HepG2 (cell line): ENCODE data around the gene MGAT1. TPM values are rescaled to one million over a fixed set of nuclear protein-coding genes. Genes with fewer than 3 reads are reported as not detected.

ENCODE experiments used
- CREB3 ChIP-seq: sonication (generic); formaldehyde crosslinking; IDR thresholded peaks from 2 replicates; pipeline ENCODE4 v1.5.0; 2020; ENCODE audit warnings: missing genetic modification reagents
- FOXK1 ChIP-seq: sonication (generic); formaldehyde crosslinking; IDR thresholded peaks from 2 replicates; pipeline ENCODE4 v1.4.0; 2020; ENCODE audit warnings: low read depth, missing genetic modification reagents, borderline replicate concordance
- FOXK2 ChIP-seq: fragments of 450-650 bp; IDR thresholded peaks from 2 replicates; pipeline ENCODE4 v1.6.1; 2016
- HCFC1 ChIP-seq: fragments of 150-350 bp; IDR thresholded peaks from 2 replicates; pipeline ENCODE4 v1.6.1; 2014; ENCODE audit warnings: low read depth, low read length
- HNF4A ChIP-seq: sonication (generic); formaldehyde crosslinking; IDR thresholded peaks from 2 replicates; pipeline ENCODE4 v1.4.0; 2020; ENCODE audit warnings: missing genetic modification reagents
- HNRNPH1 ChIP-seq: fragments of 200-400 bp; formaldehyde crosslinking; optimal IDR thresholded peaks from 2 replicates; pipeline ENCODE3; 2017; ENCODE audit warnings: mild to moderate bottlenecking, low read depth, low read length
- KMT2A ChIP-seq: sonication (generic); formaldehyde crosslinking; IDR thresholded peaks from 2 replicates; pipeline ENCODE4 v1.4.0; 2020; ENCODE audit warnings: missing genetic modification reagents
- THAP8 ChIP-seq: sonication (generic); formaldehyde crosslinking; IDR thresholded peaks from 2 replicates; pipeline ENCODE4 v1.5.1; 2020; ENCODE audit warnings: missing genetic modification reagents, mild to moderate bottlenecking, borderline replicate concordance
- TRIM24 ChIP-seq: sonication (generic); formaldehyde crosslinking; IDR thresholded peaks from 2 replicates; pipeline ENCODE4 v1.8.0; 2022; ENCODE audit warnings: mild to moderate bottlenecking, missing genetic modification reagents
- WIZ ChIP-seq: sonication (generic); formaldehyde crosslinking; IDR thresholded peaks from 2 replicates; pipeline ENCODE4 v1.5.1; 2020; ENCODE audit warnings: mild to moderate bottlenecking, missing genetic modification reagents
- ZGPAT ChIP-seq: IDR thresholded peaks from 2 replicates; pipeline ENCODE4 v1.6.1; 2016; ENCODE audit warnings: mild to moderate bottlenecking
- ZNF136 ChIP-seq: sonication (generic); formaldehyde crosslinking; IDR thresholded peaks from 2 replicates; pipeline ENCODE4 v1.8.1; 2022; ENCODE audit warnings: low read depth, mild to moderate bottlenecking, moderate library complexity, missing genetic modification reagents
- ZNF235 ChIP-seq: sonication (generic); formaldehyde crosslinking; IDR thresholded peaks from 2 replicates; pipeline ENCODE4 v1.8.1; 2023; ENCODE audit warnings: mild to moderate bottlenecking, missing genetic modification reagents, borderline replicate concordance
- polyA plus RNA-seq, 8 experiments: library from polyadenylated mRNA; depleted of rRNA in 3 of 8; stranded (reverse) in 7 of 8; unstranded in 1 of 8; fragments of >200 nt; fragmentation: Illumina TruSeq in 4 of 8; extraction: Trizol in 4 of 8; gene quantifications; 2 replicates each; pipeline versions ENCODE4 v1.2.1 to v1.2.3, GENCODE V29; 2011 to 2016; ENCODE audit warnings: low read depth in 4 of 8, missing spikeins in 1 of 8, mixed read lengths in 1 of 8; ENCODE audit not compliant: insufficient read depth in 1 of 8
- total RNA-seq, 5 experiments: library from RNA; depleted of rRNA; stranded (reverse); fragments of >200 nt; fragmentation: Illumina TruSeq; extraction: Trizol; gene quantifications; 2 replicates each; pipeline ENCODE4 v1.2.3, GENCODE V29; 2016; ENCODE audit warnings: low read depth in 1 of 5
- TF ChIP-seq, protein P1 (sequence below): sonication (generic); formaldehyde crosslinking; IDR thresholded peaks from 2 replicates; pipeline ENCODE4 v1.4.0; 2020; ENCODE audit warnings: mild to moderate bottlenecking, missing genetic modification reagents
- TF ChIP-seq, protein P2 (sequence below): sonication (generic); formaldehyde crosslinking; IDR thresholded peaks from 2 replicates; pipeline ENCODE4 v1.5.0; 2020; ENCODE audit warnings: mild to moderate bottlenecking, missing genetic modification reagents, borderline replicate concordance

Gene MGAT1
- total and polyA plus RNA-seq, 2 of the 13 experiments (the other 11 are each of a cell fraction or from before 2014, with no cell fraction given) = 50.1 to 55.3 TPM

GRCh38 chr5:180810210-180810958 lies 7.8 kb upstream of the MGAT1 start (continued):
- no peak for TF ChIP-seq FOXK2
- no peak for TF ChIP-seq CREB3
- no peak for TF ChIP-seq TRIM24 (CRISPR knock-in tag)
- TF ChIP-seq WIZ (CRISPR knock-in tag) = 0 out of 2 replicates have a peak, but pooled peaks have one; percentile 63
- TF ChIP-seq HCFC1 = no peak; the same call in 1 of the 2 replicates
- peak; percentile 81 for TF ChIP-seq ZGPAT (CRISPR knock-in tag)
- TF ChIP-seq HNRNPH1 = no peak
- no peak; the same call in none of the 2 replicates for TF ChIP-seq ZNF235 (CRISPR knock-in tag)
- TF ChIP-seq, protein P1, sequence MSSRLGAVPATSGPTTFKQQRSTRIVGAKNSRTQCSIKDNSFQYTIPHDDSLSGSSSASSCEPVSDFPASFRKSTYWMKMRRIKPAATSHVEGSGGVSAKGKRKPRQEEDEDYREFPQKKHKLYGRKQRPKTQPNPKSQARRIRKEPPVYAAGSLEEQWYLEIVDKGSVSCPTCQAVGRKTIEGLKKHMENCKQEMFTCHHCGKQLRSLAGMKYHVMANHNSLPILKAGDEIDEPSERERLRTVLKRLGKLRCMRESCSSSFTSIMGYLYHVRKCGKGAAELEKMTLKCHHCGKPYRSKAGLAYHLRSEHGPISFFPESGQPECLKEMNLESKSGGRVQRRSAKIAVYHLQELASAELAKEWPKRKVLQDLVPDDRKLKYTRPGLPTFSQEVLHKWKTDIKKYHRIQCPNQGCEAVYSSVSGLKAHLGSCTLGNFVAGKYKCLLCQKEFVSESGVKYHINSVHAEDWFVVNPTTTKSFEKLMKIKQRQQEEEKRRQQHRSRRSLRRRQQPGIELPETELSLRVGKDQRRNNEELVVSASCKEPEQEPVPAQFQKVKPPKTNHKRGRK (CRISPR knock-in tag) = no peak
- no peak for TF ChIP-seq ZNF136 (CRISPR knock-in tag)
- TF ChIP-seq, protein P2, sequence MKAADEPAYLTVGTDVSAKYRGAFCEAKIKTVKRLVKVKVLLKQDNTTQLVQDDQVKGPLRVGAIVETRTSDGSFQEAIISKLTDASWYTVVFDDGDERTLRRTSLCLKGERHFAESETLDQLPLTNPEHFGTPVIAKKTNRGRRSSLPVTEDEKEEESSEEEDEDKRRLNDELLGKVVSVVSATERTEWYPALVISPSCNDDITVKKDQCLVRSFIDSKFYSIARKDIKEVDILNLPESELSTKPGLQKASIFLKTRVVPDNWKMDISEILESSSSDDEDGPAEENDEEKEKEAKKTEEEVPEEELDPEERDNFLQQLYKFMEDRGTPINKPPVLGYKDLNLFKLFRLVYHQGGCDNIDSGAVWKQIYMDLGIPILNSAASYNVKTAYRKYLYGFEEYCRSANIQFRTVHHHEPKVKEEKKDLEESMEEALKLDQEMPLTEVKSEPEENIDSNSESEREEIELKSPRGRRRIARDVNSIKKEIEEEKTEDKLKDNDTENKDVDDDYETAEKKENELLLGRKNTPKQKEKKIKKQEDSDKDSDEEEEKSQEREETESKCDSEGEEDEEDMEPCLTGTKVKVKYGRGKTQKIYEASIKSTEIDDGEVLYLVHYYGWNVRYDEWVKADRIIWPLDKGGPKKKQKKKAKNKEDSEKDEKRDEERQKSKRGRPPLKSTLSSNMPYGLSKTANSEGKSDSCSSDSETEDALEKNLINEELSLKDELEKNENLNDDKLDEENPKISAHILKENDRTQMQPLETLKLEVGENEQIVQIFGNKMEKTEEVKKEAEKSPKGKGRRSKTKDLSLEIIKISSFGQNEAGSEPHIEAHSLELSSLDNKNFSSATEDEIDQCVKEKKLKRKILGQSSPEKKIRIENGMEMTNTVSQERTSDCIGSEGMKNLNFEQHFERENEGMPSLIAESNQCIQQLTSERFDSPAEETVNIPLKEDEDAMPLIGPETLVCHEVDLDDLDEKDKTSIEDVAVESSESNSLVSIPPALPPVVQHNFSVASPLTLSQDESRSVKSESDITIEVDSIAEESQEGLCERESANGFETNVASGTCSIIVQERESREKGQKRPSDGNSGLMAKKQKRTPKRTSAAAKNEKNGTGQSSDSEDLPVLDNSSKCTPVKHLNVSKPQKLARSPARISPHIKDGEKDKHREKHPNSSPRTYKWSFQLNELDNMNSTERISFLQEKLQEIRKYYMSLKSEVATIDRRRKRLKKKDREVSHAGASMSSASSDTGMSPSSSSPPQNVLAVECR (CRISPR knock-in tag) = peak; percentile 87; the same call in 1 of the 2 replicates
- peak; percentile 43; the same call in 1 of the 2 replicates for TF ChIP-seq FOXK1 (CRISPR knock-in tag)
- peak; percentile 71 for TF ChIP-seq KMT2A (CRISPR knock-in tag)
- peak; percentile 95 for TF ChIP-seq THAP8 (CRISPR knock-in tag)
- peak; percentile 64 for TF ChIP-seq HNF4A (CRISPR knock-in tag)
